Measurements from ENCODE around the gene CAND1. TPM values are rescaled to one million over a fixed set of nuclear protein-coding genes. Genes with fewer than 3 reads are reported as not detected.

The CAND1 gene
- total RNA-seq, 1 experiment from 2014 or later: 155 TPM

GRCh38 chr12:67299926-67300325 lies 30.8 kb downstream of the CAND1 start:
- no peaks in the 10 kb centered on the region for H3K4me1 ChIP-seq (ENCODE audit: control insufficient read depth in 1 of 2, insufficient read depth in 2 of 2, low read length in 2 of 2)

DNA sequence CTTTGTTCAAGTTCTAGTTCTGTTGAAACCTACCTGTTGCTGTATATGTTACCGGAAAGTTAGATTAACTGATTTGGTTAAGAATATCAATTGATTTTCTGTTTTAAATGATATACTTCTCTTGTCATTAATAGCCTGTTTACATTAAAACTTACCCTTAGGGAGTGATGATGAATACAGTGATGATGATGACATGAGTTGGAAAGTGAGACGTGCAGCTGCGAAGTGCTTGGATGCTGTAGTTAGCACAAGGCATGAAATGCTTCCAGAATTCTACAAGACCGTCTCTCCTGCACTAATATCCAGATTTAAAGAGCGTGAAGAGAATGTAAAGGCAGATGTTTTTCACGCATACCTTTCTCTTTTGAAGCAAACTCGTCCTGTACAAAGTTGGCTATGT lies 33.0 kb downstream of the CAND1 start:
- H3K36me3 ChIP-seq (ENCODE audit: control insufficient read depth in 1 of 2, insufficient read depth in 2 of 2, low read length in 2 of 2): peaks cover 35 to 41% of the 10 kb centered on the region in 2 experiments
- CTCF ChIA-PET: no interaction called here
- TF ChIP-seq, protein P1, sequence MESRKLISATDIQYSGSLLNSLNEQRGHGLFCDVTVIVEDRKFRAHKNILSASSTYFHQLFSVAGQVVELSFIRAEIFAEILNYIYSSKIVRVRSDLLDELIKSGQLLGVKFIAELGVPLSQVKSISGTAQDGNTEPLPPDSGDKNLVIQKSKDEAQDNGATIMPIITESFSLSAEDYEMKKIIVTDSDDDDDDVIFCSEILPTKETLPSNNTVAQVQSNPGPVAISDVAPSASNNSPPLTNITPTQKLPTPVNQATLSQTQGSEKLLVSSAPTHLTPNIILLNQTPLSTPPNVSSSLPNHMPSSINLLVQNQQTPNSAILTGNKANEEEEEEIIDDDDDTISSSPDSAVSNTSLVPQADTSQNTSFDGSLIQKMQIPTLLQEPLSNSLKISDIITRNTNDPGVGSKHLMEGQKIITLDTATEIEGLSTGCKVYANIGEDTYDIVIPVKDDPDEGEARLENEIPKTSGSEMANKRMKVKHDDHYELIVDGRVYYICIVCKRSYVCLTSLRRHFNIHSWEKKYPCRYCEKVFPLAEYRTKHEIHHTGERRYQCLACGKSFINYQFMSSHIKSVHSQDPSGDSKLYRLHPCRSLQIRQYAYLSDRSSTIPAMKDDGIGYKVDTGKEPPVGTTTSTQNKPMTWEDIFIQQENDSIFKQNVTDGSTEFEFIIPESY (IDR thresholded peaks at IDR 0.05; ENCODE audit: extremely low read depth, insufficient replicate concordance, low read length): no peak
- no peak for TF ChIP-seq YY1 (IDR thresholded peaks at IDR 0.05; ENCODE audit: extremely low read depth, insufficient replicate concordance, low read depth, low read length)
- TF ChIP-seq SP1 (IDR thresholded peaks at IDR 0.05; ENCODE audit: low read depth): no peak
- TF ChIP-seq REST (IDR thresholded peaks at IDR 0.05; ENCODE audit: low read depth): no peak
- no peak for TF ChIP-seq RAD21 (IDR thresholded peaks at IDR 0.05; ENCODE audit: low read depth)
- TF ChIP-seq POLR2AphosphoS5 (IDR thresholded peaks at IDR 0.05; ENCODE audit: low read depth, low read length): no peak
- TF ChIP-seq, protein P2, sequence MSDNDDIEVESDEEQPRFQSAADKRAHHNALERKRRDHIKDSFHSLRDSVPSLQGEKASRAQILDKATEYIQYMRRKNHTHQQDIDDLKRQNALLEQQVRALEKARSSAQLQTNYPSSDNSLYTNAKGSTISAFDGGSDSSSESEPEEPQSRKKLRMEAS (IDR thresholded peaks at IDR 0.05): no peak
- TF ChIP-seq ATF3 (IDR thresholded peaks at IDR 0.05): no peak
- no peak for TF ChIP-seq EZH2 (IDR thresholded peaks at IDR 0.05)

More at GRCh38 chr12:67299926-67300325, 30.8 kb downstream of the CAND1 start:
- H3K27ac ChIP-seq (ENCODE audit: low read depth, low read length): no peak overlapping the region
- no peaks in the 10 kb centered on the region for H3K9me3 ChIP-seq (ENCODE audit: control insufficient read depth in 1 of 2, insufficient read depth in 1 of 2, low read depth in 1 of 2, low read length in 2 of 2)
- ChIA-PET CTCF (no interaction called here), POLR2A (no interaction called here), RAD21 (ENCODE audit: low non-redundant PET in 1 of 2, low total read pairs in 2 of 2, uncharacterized antibody in 2 of 2, unreplicated experiment in 2 of 2) (no interaction called here)
- intact Hi-C loops (cut with micrococcal nuclease): no loop called here
- DNase-seq (ENCODE audit: low read depth, low spot score): no peak
- H3K9me2 ChIP-seq (ENCODE audit: insufficient read depth): no peaks in the 10 kb centered on the region
- H4K20me1 ChIP-seq (ENCODE audit: insufficient read depth): peaks cover 4% of the 10 kb centered on the region; the same call in 1 of the 2 replicates
- H3K27me3 ChIP-seq (ENCODE audit: insufficient read depth, low read length): no peaks in the 10 kb centered on the region
- no peak overlapping the region for H3K9ac ChIP-seq (ENCODE audit: low read length)
- BruUV-seq (replicated peaks): no TSS peak
- peaks cover 21 to 22% of the 10 kb centered on the region in 2 experiments for H3K36me3 ChIP-seq (ENCODE audit: control insufficient read depth in 1 of 2, insufficient read depth in 2 of 2, low read length in 2 of 2)
- H3K4me3 ChIP-seq (replicated peaks in 1 of 2; ENCODE audit: low read depth in 1 of 2, low read length in 2 of 2): no peak overlapping the region
- no peak overlapping the region for H3K4me2 ChIP-seq (ENCODE audit: low read length)
- no peak for ATAC-seq
- TF ChIP-seq, protein P1 (IDR thresholded peaks at IDR 0.05; ENCODE audit: extremely low read depth, insufficient replicate concordance, low read length): no peak
- no peak for TF ChIP-seq YY1 (IDR thresholded peaks at IDR 0.05; ENCODE audit: extremely low read depth, insufficient replicate concordance, low read depth, low read length)
- H3K79me2 ChIP-seq (ENCODE audit: insufficient read depth, low read length): peaks cover 58% of the 10 kb centered on the region
- no peak overlapping the region for H2AFZ ChIP-seq (ENCODE audit: low read depth, low read length, poor library complexity, severe bottlenecking)

More for the DNA sequence above, 33.0 kb downstream of the CAND1 start:
- Histone ChIP-seq H3K27ac (ENCODE audit: low read depth, low read length) (no peak overlapping the region), H3K27me3 (ENCODE audit: insufficient read depth, low read length) (no peaks in the 10 kb centered on the region), H3K9me3 (ENCODE audit: control insufficient read depth in 1 of 2, insufficient read depth in 1 of 2, low read depth in 1 of 2, low read length in 2 of 2) (no peaks in the 10 kb centered on the region), H4K20me1 (ENCODE audit: insufficient read depth) (peaks cover 4% of the 10 kb centered on the region; the same call in 1 of the 2 replicates), H3K4me3 (replicated peaks in 1 of 2; ENCODE audit: low read depth in 1 of 2, low read length in 2 of 2) (no peak overlapping the region), H3K4me1 (ENCODE audit: control insufficient read depth in 1 of 2, insufficient read depth in 2 of 2, low read length in 2 of 2) (no peaks in the 10 kb centered on the region), H3K9me2 (ENCODE audit: insufficient read depth) (no peaks in the 10 kb centered on the region), H3K9ac (ENCODE audit: low read length) (no peak overlapping the region), H3K79me2 (ENCODE audit: insufficient read depth, low read length) (peaks cover 55% of the 10 kb centered on the region), H2AFZ (ENCODE audit: low read depth, low read length, poor library complexity, severe bottlenecking) (no peak overlapping the region), H3K4me2 (ENCODE audit: low read length) (no peak overlapping the region)
- intact Hi-C loops (cut with micrococcal nuclease): no loop called here
- ChIA-PET POLR2A (no interaction called here), RAD21 (ENCODE audit: low non-redundant PET in 1 of 2, low total read pairs in 2 of 2, uncharacterized antibody in 2 of 2, unreplicated experiment in 2 of 2) (no interaction called here)
- DNase-seq (ENCODE audit: low read depth, low spot score) (no peak), ATAC-seq (no peak)
- BruUV-seq (replicated peaks): no TSS peak
